Subcutaneous adipose tissue (tissue), 4 donors: ENCODE measurements around the gene IL1A. TPM values are rescaled to one million over a fixed set of nuclear protein-coding genes. Genes with fewer than 3 reads are reported as not detected.

ENCODE experiments used
- CTCF ChIP-seq: fragments of 450-650 bp; IDR thresholded peaks from one replicate; pipeline ENCODE4 v1.5.1; 2016; ENCODE audit warnings: low read depth, mild to moderate bottlenecking, control low read depth, antibody characterized with exemption, moderate library complexity
- total RNA-seq, 4 donors: library from RNA; depleted of rRNA; stranded (reverse); fragments of >200 nt; gene quantifications; one replicate each; pipeline ENCODE4 v1.1.0, GENCODE V29; 2016

The IL1A gene
- total RNA-seq, 4 donors from 2014 or later = not detected

DNA sequence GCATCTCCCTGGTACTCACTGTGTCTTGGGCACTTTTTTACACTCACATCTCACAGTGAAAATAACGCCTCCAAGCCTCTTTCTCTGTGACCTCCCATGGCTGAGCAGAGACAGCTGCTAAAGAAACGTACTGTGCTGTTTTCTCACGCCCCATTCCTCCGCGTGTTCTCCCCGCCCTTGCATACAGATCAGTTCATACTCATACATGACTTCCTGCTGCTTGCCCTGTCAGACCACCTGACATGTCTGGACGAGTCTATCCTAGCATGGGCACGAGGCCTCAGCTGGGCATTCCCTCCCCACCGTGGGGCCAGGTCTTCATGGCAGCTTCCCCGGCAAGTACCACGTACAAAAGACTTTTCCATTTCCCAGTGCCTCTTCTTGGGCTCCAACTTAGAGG, 21.2 kb upstream of the IL1A start:
- TF ChIP-seq CTCF = no peak

DNA sequence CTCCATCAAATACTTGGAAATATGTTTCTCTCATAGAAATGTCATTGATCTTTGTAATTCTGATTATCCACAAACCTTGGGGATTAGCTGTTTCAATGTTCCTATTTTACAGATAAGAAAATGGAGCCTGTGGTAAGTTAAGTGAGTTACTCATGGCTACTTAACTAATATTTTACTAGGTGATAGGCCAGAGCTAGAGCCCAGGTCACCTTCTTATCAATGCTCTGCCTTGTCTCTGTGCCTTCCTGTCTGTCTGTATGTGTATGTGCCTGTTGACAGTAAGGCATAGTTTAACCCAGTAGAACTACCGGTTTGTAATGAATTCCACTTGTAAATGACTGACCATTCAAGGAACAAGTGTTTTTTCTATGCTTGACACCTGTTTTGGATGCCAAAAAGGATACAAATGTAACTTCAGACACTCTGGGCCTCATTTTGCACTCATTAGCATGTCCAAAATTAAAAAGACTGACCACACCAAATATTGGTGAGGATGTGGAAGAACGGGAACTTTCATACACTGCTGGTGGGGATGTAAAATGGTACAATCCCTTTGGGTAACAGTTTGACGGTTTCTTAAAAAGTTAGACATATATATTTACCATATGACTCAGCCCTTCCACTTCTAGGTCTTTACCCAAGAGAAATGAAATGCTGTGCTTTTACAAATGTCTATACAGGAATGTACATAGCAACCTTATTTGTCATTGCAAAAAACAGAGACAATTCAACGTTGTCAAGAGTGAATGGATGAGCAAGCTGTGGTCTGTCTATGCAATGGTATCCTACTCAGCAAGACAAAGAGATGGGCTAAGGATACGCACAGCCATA, 19.6 kb upstream of the IL1A start:
- TF ChIP-seq CTCF = no peak

DNA sequence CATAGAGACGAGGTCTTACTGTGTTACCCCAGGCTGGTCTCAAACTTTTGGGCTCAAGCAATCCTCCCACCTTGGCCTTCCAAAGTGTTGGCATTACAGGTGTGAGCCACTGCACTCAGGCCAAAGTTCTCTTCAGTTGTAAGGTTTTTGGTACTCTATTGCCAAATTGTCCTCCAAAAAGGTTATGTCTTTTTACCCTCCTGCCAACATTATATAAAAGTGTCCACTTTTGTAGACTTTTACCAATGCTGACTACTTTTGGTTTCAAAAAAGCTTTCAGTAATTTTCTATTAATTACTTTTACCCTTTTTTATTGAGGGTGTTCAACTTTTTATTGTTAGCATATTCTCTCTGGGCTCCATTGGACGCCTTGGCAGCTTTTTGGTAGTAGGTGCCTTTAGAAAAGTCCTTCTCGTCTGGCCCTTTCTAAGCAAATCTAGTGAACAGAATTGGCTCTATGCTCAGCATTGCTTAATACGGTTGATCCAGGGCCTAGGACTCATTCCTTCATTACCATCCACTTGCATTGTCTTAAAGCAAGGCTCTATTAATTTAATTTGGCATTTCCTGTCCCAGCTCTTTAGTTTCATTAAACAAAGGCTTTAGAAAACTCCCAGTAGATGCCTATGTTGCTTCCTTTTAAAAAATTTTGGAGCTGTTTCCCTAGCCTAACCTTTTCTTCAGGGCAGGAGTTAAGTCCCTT, 16.7 kb upstream of the IL1A start:
- no peak for TF ChIP-seq CTCF

GRCh38 chr2:112798979-112799975, 15.0 kb upstream of the IL1A start:
- TF ChIP-seq CTCF = no peak

GRCh38 chr2:112796486-112796885, 12.2 kb upstream of the IL1A start:
- no peak for TF ChIP-seq CTCF

DNA sequence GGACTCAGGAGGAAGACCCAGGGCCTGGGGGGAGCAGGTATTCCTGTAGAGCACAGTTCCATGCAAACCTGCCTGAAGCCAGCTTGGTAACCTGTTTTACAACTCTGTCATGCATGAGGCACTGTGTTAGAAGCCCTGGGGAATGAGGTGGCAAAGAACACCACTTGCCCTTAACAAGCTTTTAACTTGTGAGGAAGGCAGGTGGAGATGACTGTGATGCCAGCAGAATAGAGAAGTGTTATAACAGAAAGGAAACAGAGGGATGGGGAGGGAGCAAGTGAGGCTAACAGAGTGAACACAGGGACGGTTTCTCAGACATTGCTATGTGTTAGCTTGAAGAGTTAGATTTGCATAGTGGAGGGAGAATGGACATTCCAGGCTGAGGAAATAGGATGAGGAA, 11.5 kb upstream of the IL1A start:
- TF ChIP-seq CTCF = no peak
